Neutrophil (primary cell): ENCODE results near the gene TRA2A.
A peak's percentile ranks its signal among the peaks of the same experiment; 100 is the strongest.
"Not testable (repeated sequence)": the region's sequence is repeated elsewhere in the genome, so short reads cannot be mapped to it uniquely, and the experiment has no call there.

Experiments used
- H3K27ac ChIP-seq: fragments of 200-600 bp; sonication (generic); 2 replicates; pipeline ENCODE4 v1.5.1; 2016; ENCODE audit warnings: mild to moderate bottlenecking, moderate library complexity
- H3K27me3 ChIP-seq: fragments of 200-600 bp; sonication (generic); 2 replicates; pipeline ENCODE4 v1.6.0; 2016; ENCODE audit warnings: mild to moderate bottlenecking
- H3K36me3 ChIP-seq: fragments of 200-600 bp; sonication (generic); 2 replicates; pipeline ENCODE4 v1.5.1; 2017
- H3K4me1 ChIP-seq, 2 experiments: fragments of 200-600 bp in 1 of 2; sonication (generic) in 1 of 2; 1 replicate in 1 of 2; 2 replicates in 1 of 2; pipeline versions ENCODE4 v1.5.1 to v1.6.1; 2013 to 2016; ENCODE audit warnings: low read depth in 1 of 2, low read length in 1 of 2, mild to moderate bottlenecking in 1 of 2, moderate library complexity in 1 of 2; ENCODE audit not compliant: control insufficient read depth in 1 of 2, insufficient read depth in 1 of 2
- H3K4me3 ChIP-seq, 2 experiments: fragments of 200-600 bp in 1 of 2; sonication (generic) in 1 of 2; 1 replicate in 1 of 2; 2 replicates in 1 of 2; pipeline ENCODE4 v1.5.1; 2013 to 2016; ENCODE audit warnings: low read depth in 1 of 2, low read length in 1 of 2, mild to moderate bottlenecking in 1 of 2, moderate library complexity in 1 of 2
- H3K9me3 ChIP-seq: fragments of 200-600 bp; sonication (generic); 2 replicates; pipeline ENCODE4 v1.5.1; 2016
- TF ChIP-seq, protein P1 (sequence below): fragments of 200-600 bp; sonication (generic); IDR thresholded peaks from 2 replicates; pipeline ENCODE4 v1.5.1; 2016; ENCODE audit warnings: antibody characterized with exemption

The TRA2A gene

DNA sequence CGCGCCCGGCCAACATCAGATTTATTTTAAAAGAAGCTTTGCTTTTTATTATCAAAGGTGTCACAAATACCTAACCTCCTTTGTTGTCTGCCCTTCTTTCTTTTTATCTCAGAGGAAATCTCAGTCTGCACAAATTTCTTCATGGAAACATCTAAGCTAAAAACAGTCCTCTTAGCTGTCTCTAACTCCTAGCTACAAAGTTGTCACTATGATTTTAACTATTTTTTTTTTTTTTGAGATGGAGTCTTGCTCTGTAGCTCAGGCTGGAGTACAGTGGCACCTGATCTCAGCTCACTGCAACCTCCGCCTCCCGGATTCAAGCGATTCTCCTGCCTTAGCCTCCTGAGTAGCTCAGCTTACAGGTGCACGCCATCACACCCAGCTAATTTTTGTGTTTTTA, 7.3 kb downstream of the TRA2A start:
- Histone ChIP-seq H3K27me3 (no peaks in the 10 kb centered on the region), H3K27ac (no peak overlapping the region), H3K9me3 (no peaks in the 10 kb centered on the region), H3K4me3 (no peak overlapping the region), H3K36me3 (peaks cover 26% of the 10 kb centered on the region), H3K4me1 (peaks cover 20% of the 10 kb centered on the region in 2 experiments)
- TF ChIP-seq, protein P1, sequence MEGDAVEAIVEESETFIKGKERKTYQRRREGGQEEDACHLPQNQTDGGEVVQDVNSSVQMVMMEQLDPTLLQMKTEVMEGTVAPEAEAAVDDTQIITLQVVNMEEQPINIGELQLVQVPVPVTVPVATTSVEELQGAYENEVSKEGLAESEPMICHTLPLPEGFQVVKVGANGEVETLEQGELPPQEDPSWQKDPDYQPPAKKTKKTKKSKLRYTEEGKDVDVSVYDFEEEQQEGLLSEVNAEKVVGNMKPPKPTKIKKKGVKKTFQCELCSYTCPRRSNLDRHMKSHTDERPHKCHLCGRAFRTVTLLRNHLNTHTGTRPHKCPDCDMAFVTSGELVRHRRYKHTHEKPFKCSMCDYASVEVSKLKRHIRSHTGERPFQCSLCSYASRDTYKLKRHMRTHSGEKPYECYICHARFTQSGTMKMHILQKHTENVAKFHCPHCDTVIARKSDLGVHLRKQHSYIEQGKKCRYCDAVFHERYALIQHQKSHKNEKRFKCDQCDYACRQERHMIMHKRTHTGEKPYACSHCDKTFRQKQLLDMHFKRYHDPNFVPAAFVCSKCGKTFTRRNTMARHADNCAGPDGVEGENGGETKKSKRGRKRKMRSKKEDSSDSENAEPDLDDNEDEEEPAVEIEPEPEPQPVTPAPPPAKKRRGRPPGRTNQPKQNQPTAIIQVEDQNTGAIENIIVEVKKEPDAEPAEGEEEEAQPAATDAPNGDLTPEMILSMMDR = no peak

GRCh38 chr7:23523486-23524075, 8.2 kb downstream of the TRA2A start:
- Histone ChIP-seq H3K36me3 (peaks cover 35% of the 10 kb centered on the region), H3K4me1 (peaks cover 12% of the 10 kb centered on the region in 2 experiments), H3K9me3 (no peaks in the 10 kb centered on the region), H3K27ac (no peak overlapping the region), H3K4me3 (no peak overlapping the region), H3K27me3 (no peaks in the 10 kb centered on the region)
- TF ChIP-seq, protein P1 = no peak

- H3K27ac ChIP-seq = no peak overlapping the region
- no peaks in the 10 kb centered on the region for H3K9me3 ChIP-seq
- H3K4me3 ChIP-seq = no peak overlapping the region
- peaks cover 63% of the 10 kb centered on the region for H3K36me3 ChIP-seq
- no peaks in the 10 kb centered on the region for H3K4me1 ChIP-seq
- H3K27me3 ChIP-seq = no peaks in the 10 kb centered on the region
- TF ChIP-seq, protein P1 = no peak
Measured at GRCh38 chr7:23520582-23520981, 11.2 kb downstream of the TRA2A start.

DNA sequence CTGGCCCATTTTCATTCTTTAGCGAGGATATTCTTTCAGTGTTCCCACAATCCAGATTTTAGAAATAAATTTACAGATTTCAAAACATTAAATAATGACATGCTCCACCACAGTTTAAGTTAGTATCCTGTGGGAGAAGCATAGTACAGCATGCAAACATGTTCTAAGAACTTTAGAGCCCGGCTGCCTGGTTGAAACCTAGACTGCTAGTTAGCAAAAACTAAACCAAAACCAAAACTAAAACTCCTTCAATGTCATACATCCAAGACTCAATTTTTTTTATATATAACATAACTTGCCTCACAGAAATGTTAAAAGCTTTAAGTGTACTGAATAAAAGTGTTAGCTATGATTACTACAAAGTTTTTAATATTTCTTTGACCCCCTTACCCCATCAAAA, 17.0 kb downstream of the TRA2A start:
- Histone ChIP-seq H3K4me3 (no peak overlapping the region), H3K27ac (peak overlapping the region; percentile 21), H3K36me3 (peaks cover 95% of the 10 kb centered on the region), H3K9me3 (no peaks in the 10 kb centered on the region), H3K4me1 (peaks cover 0 to 3% of the 10 kb centered on the region in 2 experiments), H3K27me3 (no peaks in the 10 kb centered on the region)
- TF ChIP-seq, protein P1 = no peak

GRCh38 chr7:23513746-23514145, 18.0 kb downstream of the TRA2A start:
- H3K4me3 ChIP-seq, H3K4me1 ChIP-seq, H3K9me3 ChIP-seq, H3K27me3 ChIP-seq: not testable (repeated sequence)
- Histone ChIP-seq H3K36me3 (peaks cover 95% of the 10 kb centered on the region), H3K27ac (peak overlapping the region; percentile 38)

- Histone ChIP-seq H3K27ac (no peak overlapping the region), H3K4me3 (no peak overlapping the region), H3K9me3 (no peaks in the 10 kb centered on the region), H3K4me1 (peaks cover 13 to 21% of the 10 kb centered on the region in 2 experiments), H3K36me3 (peaks cover 7% of the 10 kb centered on the region), H3K27me3 (no peaks in the 10 kb centered on the region)
- TF ChIP-seq, protein P1 = no peak
Measured at GRCh38 chr7:23494009-23494408, 37.8 kb downstream of the TRA2A start.
